Nephron (organoid): ENCODE measurements around the gene PTGIS.

Experiments
- H3K27ac Mint-ChIP-seq, 3 experiments: 2 replicates each; pipeline ENCODE4 v1.8.0; 2020; ENCODE audit warnings: mixed read lengths in 3 of 3, mild to moderate bottlenecking in 2 of 3, moderate library complexity in 1 of 3
- H3K27me3 Mint-ChIP-seq: 2 replicates; pipeline ENCODE4 v1.8.0; 2021; ENCODE audit warnings: low read depth, mild to moderate bottlenecking, moderate library complexity, mixed read lengths
- H3K36me3 Mint-ChIP-seq: 2 replicates; pipeline ENCODE4 v1.8.0; 2020; ENCODE audit warnings: low read depth, mixed read lengths
- H3K4me1 Mint-ChIP-seq: 2 replicates; pipeline ENCODE4 v1.8.0; 2020; ENCODE audit warnings: mixed read lengths
- H3K4me3 Mint-ChIP-seq, 3 experiments: 2 replicates each; pipeline ENCODE4 v1.8.0; 2020; ENCODE audit warnings: mild to moderate bottlenecking in 3 of 3, mixed read lengths in 3 of 3, moderate library complexity in 2 of 3
- H3K9me3 Mint-ChIP-seq: 2 replicates; pipeline ENCODE4 v1.8.0; 2020; ENCODE audit warnings: mixed read lengths
- TF ChIP-seq, protein P1 (sequence below), 3 experiments: fragments of 200-600 bp; sonication (generic); IDR thresholded peaks; one replicate each; pipeline ENCODE4 v1.5.0; 2021; ENCODE audit warnings: antibody characterized with exemption in 3 of 3; ENCODE audit not compliant: unreplicated experiment in 3 of 3

The PTGIS gene

GRCh38 chr20:49511788-49512525 is 56.0 kb downstream of the PTGIS start:
- Mint-ChIP-seq H3K27ac (no peak overlapping the region), H3K4me3 (no peak overlapping the region), H3K27me3 (no peaks in the 10 kb centered on the region), H3K9me3 (no peaks in the 10 kb centered on the region), H3K4me1 (peaks cover 18% of the 10 kb centered on the region), H3K36me3 (peaks cover 29% of the 10 kb centered on the region)
- TF ChIP-seq, protein P1, sequence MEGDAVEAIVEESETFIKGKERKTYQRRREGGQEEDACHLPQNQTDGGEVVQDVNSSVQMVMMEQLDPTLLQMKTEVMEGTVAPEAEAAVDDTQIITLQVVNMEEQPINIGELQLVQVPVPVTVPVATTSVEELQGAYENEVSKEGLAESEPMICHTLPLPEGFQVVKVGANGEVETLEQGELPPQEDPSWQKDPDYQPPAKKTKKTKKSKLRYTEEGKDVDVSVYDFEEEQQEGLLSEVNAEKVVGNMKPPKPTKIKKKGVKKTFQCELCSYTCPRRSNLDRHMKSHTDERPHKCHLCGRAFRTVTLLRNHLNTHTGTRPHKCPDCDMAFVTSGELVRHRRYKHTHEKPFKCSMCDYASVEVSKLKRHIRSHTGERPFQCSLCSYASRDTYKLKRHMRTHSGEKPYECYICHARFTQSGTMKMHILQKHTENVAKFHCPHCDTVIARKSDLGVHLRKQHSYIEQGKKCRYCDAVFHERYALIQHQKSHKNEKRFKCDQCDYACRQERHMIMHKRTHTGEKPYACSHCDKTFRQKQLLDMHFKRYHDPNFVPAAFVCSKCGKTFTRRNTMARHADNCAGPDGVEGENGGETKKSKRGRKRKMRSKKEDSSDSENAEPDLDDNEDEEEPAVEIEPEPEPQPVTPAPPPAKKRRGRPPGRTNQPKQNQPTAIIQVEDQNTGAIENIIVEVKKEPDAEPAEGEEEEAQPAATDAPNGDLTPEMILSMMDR (IDR thresholded peaks at IDR 0.05; ENCODE audit: unreplicated experiment in 3 of 3) = no peak

DNA sequence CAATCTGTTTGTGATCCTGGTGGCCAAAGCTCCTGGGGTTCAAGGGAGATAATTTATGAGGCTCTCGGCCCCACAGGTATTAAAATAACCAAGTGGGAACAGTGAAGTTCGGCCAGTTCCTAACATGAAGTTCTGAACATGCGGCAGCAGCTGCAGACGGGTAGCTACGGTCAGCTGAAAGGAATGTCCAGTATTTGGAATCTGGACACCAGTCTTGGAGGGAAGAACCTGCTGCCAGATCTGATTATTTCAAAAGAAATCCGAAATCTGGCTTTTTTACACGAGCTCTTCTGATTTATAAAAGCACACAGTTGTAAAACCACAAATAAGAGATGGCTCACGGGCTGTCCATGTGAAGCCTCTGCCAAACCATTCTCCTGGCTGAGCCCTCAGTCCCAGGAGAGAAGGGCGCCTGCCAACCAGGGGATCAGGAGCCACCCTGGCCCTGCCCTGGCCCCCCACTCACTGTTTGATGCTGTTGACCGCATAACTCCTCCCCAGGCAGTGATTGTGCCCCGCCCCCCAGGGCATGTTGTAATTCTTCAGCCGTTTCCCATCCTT is 57.3 kb downstream of the PTGIS start:
- Mint-ChIP-seq H3K4me3 (peak overlapping the region in 1 of 3 experiments; percentile 23), H3K4me1 (peaks cover 18% of the 10 kb centered on the region), H3K27me3 (no peaks in the 10 kb centered on the region), H3K36me3 (peaks cover 33% of the 10 kb centered on the region), H3K27ac (peak overlapping the region in 2 of 3 experiments; percentile 20 to 63), H3K9me3 (no peaks in the 10 kb centered on the region)
- TF ChIP-seq, protein P1 (IDR thresholded peaks at IDR 0.05; ENCODE audit: unreplicated experiment in 3 of 3) = no peak

GRCh38 chr20:49508435-49509199 is 59.3 kb downstream of the PTGIS start:
- no peaks in the 10 kb centered on the region for H3K27me3 Mint-ChIP-seq
- peak overlapping the region in 2 of 3 experiments; percentile 19 to 35 for H3K27ac Mint-ChIP-seq
- TF ChIP-seq, protein P1 (IDR thresholded peaks at IDR 0.05; ENCODE audit: unreplicated experiment in 3 of 3) = peak; percentile 52 to 61 (median 59)
- H3K9me3 Mint-ChIP-seq = no peaks in the 10 kb centered on the region
- peaks cover 18% of the 10 kb centered on the region for H3K4me1 Mint-ChIP-seq
- no peak overlapping the region for H3K4me3 Mint-ChIP-seq
- peaks cover 33% of the 10 kb centered on the region for H3K36me3 Mint-ChIP-seq

DNA sequence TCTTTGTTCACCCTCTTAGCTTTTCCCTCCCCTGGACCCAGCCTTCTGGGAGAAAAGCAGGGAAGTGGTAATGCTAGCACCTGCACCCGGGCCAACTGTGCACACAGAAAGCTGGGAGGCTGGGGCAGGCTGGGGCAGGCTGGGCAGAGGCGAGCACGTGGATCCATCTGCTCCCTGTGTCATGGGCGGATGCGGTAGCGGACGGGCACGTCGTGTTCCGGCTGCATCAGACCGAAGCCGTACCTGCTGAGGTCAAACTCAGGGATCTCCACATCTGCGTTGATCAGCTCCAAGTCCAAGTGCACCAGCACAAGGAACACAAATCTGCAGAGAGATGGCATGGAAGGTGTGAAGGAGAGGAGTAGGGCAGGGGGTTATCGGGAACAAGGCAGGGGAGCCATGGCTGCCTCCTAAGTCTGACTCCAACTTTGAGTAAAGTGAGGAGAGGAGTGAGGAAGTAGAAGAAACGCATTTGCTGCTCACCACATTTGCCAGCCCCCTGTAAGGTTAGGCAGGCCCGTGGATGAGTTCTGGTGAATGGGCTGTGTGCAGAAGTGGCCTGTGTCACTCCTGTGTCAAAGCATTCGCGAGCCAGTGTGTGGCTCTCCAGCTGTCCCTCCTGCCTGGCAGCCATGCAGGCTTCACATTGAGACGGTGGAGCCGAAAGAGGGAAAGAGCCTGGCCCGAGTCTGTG is 60.0 kb downstream of the PTGIS start:
- H3K4me1 Mint-ChIP-seq = peaks cover 18% of the 10 kb centered on the region
- no peak overlapping the region for H3K4me3 Mint-ChIP-seq
- H3K27ac Mint-ChIP-seq = peak overlapping the region in 1 of 3 experiments; percentile 19
- TF ChIP-seq, protein P1 (IDR thresholded peaks at IDR 0.05; ENCODE audit: unreplicated experiment in 3 of 3) = no peak
- peaks cover 33% of the 10 kb centered on the region for H3K36me3 Mint-ChIP-seq
- H3K9me3 Mint-ChIP-seq = no peaks in the 10 kb centered on the region
- H3K27me3 Mint-ChIP-seq = no peaks in the 10 kb centered on the region

- TF ChIP-seq, protein P1 (IDR thresholded peaks at IDR 0.05; ENCODE audit: unreplicated experiment in 3 of 3) = no peak
- no peak overlapping the region for H3K27ac Mint-ChIP-seq
- H3K4me1 Mint-ChIP-seq = peaks cover 10% of the 10 kb centered on the region
- no peaks in the 10 kb centered on the region for H3K9me3 Mint-ChIP-seq
- H3K27me3 Mint-ChIP-seq = no peaks in the 10 kb centered on the region
- peaks cover 25% of the 10 kb centered on the region for H3K36me3 Mint-ChIP-seq
- H3K4me3 Mint-ChIP-seq = no peak overlapping the region
Measured at GRCh38 chr20:49505518-49505917, 62.4 kb downstream of the PTGIS start.
